ENCODE data around the gene EGFL7.

- TF ChIP-seq CTCF (IDR thresholded peaks at IDR 0.05) = no peak
- TF ChIP-seq POLR2AphosphoS5 (IDR thresholded peaks at IDR 0.05; ENCODE audit: low read depth, low read length) = no peak
- no peak for TF ChIP-seq MEF2A (IDR thresholded peaks at IDR 0.05; ENCODE audit: borderline replicate concordance, low read depth)
- no peak for TF ChIP-seq FOXM1 (IDR thresholded peaks at IDR 0.05; ENCODE audit: low read depth)
- no peak for TF ChIP-seq YY1 (IDR thresholded peaks at IDR 0.05; ENCODE audit: low read depth)
- TF ChIP-seq TAF1 (IDR thresholded peaks at IDR 0.05; ENCODE audit: borderline replicate concordance, low read depth, low read length) = no peak
These were observed 2.6 kb upstream of the EGFL7 start for GRCh38 chr9:136659861-136660784.

All from SK-N-SH (cell line).